CD4-positive, alpha-beta T cell treated with Interleukin-15 for 1 hour (primary cell): ENCODE results near the gene RBM45.
"Not testable (repeated sequence)": the region's sequence is repeated elsewhere in the genome, so short reads cannot be mapped to it uniquely, and the experiment has no call there.

Experiments
- DNase-seq: peaks from one replicate; pipeline ENCODE4 v3.0.0-alpha.2; 2020

The RBM45 gene

GRCh38 chr2:178112202-178113152, at the start of gene RBM45:
Gene RBM45 (plus strand): TSS chr2:178112437. CDS start chr2:178112547, 110 bp downstream.
- DNase-seq, result peak; percentile 86

- no peak for DNase-seq
Observed at GRCh38 chr2:178066324-178066723, 45.9 kb upstream of the RBM45 start.

GRCh38 chr2:178066890-178067669, 45.2 kb upstream of the RBM45 start:
- no peak for DNase-seq

- DNase-seq, result no peak
Observed at GRCh38 chr2:178068823-178069454, 43.3 kb upstream of the RBM45 start.

- DNase-seq, result no peak
Observed at GRCh38 chr2:178069551-178069950, 42.7 kb upstream of the RBM45 start.

- no peak for DNase-seq
Observed at GRCh38 chr2:178070824-178071223, 41.4 kb upstream of the RBM45 start.

- no peak for DNase-seq
Observed at GRCh38 chr2:178072000-178072382, 40.2 kb upstream of the RBM45 start.

GRCh38 chr2:178072383-178073301, 39.6 kb upstream of the RBM45 start, which contains the start of gene PDE11A:
Gene PDE11A (minus strand): TSS chr2:178072777. CDS start chr2:178072437, 340 bp downstream.
- no peak for DNase-seq

GRCh38 chr2:178074123-178075005, 37.9 kb upstream of the RBM45 start:
- DNase-seq, result no peak

GRCh38 chr2:178075006-178075326, 37.3 kb upstream of the RBM45 start:
- no peak for DNase-seq

GRCh38 chr2:178076130-178076529, 36.1 kb upstream of the RBM45 start:
- no peak for DNase-seq

GRCh38 chr2:178079279-178079678, 33.0 kb upstream of the RBM45 start:
- not testable (repeated sequence) for DNase-seq

GRCh38 chr2:178082408-178083045, 29.7 kb upstream of the RBM45 start:
- no peak for DNase-seq

GRCh38 chr2:178084273-178084672, 28.0 kb upstream of the RBM45 start:
- no peak for DNase-seq

- DNase-seq, result no peak
Observed at GRCh38 chr2:178088774-178089270, 23.4 kb upstream of the RBM45 start.

- no peak for DNase-seq
Observed at GRCh38 chr2:178093471-178093870, 18.8 kb upstream of the RBM45 start.

- DNase-seq, result no peak
Observed at GRCh38 chr2:178101321-178102079, 10.7 kb upstream of the RBM45 start.

GRCh38 chr2:178105566-178105965, 6.7 kb upstream of the RBM45 start:
- DNase-seq, result no peak

GRCh38 chr2:178106053-178106452, 6.2 kb upstream of the RBM45 start:
- DNase-seq, result no peak

- DNase-seq, result no peak
Observed at GRCh38 chr2:178108176-178108575, 4.1 kb upstream of the RBM45 start.
